GM06990 (cell line): ENCODE measurements around the gene JAM3.

ENCODE experiments used
- DNase-seq: peaks from one replicate; pipeline ENCODE4 v3.0.0-alpha.2; 2011; ENCODE audit not compliant: insufficient read length; ENCODE audit errors: extremely low read depth
- H3K27me3 ChIP-seq: replicated peaks from 2 replicates; pipeline ENCODE4 v1.6.0; 2011; ENCODE audit warnings: low read length; ENCODE audit not compliant: control insufficient read depth, insufficient read depth
- H3K36me3 ChIP-seq: 2 replicates; pipeline ENCODE4 v1.5.1; 2011; ENCODE audit warnings: low read length; ENCODE audit not compliant: control insufficient read depth, insufficient read depth
- H3K4me3 ChIP-seq: replicated peaks from 2 replicates; pipeline ENCODE4 v1.5.1; 2011; ENCODE audit warnings: low read depth, mild to moderate bottlenecking, control low read depth, low read length
- TF ChIP-seq, protein P1 (sequence below): IDR thresholded peaks from 2 replicates; pipeline ENCODE4 v1.5.1; 2011; ENCODE audit warnings: low read length, control low read depth, mild to moderate bottlenecking, inconsistent platforms; ENCODE audit not compliant: insufficient read depth, poor library complexity, severe bottlenecking

The JAM3 gene

DNA sequence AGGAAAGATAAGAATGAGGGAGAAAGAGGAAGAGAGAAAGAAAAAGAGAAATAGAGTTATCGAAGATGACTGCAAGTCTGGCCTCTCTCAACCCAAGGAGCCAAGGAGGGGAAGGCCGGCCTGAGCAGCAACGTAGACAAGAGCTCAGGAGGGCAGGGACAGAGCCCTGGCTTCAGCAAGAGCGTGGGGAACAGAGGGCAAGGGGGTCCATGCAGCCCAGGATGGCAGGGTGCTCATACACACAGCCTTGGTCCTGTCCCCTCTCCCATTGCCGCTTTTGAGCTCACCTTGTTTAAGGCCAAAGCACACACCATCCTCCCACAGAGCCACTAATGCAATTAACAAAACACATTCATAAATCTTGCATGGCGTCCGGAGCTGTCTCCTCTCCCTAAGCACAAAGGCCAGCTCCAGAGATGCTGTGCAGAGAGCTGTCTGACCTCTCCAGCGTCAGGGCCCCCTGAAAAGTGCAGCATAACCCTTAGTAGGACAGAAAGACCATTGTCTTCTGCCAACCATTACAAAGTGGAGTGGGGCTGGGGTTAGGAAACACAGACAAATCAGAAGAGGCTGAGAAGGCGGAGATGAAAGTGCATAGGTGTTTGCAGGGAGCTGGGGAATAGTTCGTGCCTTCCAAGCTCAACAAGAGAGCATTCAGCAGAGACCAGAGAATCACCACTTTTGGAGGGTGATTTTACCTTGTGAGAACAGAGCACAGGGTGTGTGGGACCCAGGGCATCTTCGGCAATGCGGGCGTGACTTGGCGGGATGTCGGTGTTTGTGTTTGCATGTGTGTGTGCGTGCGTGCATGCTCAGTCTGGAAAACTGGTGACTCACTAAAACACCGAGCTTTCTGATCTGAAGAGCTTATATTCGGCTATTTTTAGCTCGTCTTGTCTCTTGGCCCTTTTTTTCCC, 28.2 kb upstream of the JAM3 start:
- no peaks in the 10 kb centered on the region for H3K36me3 ChIP-seq
- TF ChIP-seq, protein P1, sequence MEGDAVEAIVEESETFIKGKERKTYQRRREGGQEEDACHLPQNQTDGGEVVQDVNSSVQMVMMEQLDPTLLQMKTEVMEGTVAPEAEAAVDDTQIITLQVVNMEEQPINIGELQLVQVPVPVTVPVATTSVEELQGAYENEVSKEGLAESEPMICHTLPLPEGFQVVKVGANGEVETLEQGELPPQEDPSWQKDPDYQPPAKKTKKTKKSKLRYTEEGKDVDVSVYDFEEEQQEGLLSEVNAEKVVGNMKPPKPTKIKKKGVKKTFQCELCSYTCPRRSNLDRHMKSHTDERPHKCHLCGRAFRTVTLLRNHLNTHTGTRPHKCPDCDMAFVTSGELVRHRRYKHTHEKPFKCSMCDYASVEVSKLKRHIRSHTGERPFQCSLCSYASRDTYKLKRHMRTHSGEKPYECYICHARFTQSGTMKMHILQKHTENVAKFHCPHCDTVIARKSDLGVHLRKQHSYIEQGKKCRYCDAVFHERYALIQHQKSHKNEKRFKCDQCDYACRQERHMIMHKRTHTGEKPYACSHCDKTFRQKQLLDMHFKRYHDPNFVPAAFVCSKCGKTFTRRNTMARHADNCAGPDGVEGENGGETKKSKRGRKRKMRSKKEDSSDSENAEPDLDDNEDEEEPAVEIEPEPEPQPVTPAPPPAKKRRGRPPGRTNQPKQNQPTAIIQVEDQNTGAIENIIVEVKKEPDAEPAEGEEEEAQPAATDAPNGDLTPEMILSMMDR, result no peak
- no peak overlapping the region for H3K4me3 ChIP-seq
- DNase-seq, result no peak
- peaks cover 1% of the 10 kb centered on the region for H3K27me3 ChIP-seq

- TF ChIP-seq, protein P1, result no peak
- peaks cover 1% of the 10 kb centered on the region for H3K27me3 ChIP-seq
- DNase-seq, result no peak
- no peaks in the 10 kb centered on the region for H3K36me3 ChIP-seq
- no peak overlapping the region for H3K4me3 ChIP-seq
Measured at GRCh38 chr11:134041349-134041748, 27.5 kb upstream of the JAM3 start.

DNA sequence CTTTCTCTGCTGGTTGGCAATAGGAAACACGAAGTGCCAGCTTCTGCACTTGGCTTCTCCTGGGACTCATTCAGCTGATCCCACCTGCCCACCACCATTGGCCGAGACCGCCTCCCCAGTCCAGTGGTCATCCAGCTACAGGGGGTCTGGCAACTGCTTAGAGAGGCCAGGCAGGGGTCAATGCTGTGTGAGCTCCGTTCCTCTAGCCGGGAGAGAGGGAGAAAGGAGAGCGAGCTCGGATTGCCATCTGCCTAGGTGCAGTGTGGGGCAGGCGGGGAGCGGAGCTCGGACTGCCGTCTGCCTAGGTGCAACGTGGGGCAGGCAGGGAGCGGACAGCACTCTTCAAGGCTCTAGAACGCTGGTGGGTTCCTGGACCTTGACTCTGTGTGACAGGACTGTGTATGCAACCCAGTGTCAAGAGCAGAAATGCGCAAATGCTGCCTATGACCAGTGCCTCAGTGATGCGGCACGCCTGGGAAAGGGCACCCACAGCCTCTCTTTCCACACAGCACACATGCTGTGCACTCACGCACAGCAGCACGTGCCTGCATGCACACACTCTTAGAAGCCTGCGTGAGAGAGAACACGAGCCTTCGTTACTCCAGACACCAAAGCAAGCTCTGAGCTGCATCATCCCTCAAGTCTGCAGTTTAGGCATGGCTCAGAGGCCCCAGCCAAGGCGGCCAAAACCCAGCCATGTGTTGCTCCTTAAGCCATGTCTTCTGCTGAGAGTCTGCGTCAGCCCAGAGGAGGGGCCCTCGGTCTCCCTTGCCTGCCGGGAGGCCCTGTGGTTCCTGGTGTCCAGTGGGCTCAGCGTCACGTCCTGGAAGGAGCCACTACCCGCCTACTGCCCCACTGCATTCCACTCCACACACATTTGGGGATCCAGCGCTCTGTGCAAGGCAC, 26.8 kb upstream of the JAM3 start:
- Histone ChIP-seq H3K4me3 (no peak overlapping the region), H3K36me3 (no peaks in the 10 kb centered on the region), H3K27me3 (peaks cover 1% of the 10 kb centered on the region)
- TF ChIP-seq, protein P1, result no peak
- DNase-seq, result no peak

- no peak for DNase-seq
- no peaks in the 10 kb centered on the region for H3K36me3 ChIP-seq
- H3K27me3 ChIP-seq, result peaks cover 1% of the 10 kb centered on the region
- no peak overlapping the region for H3K4me3 ChIP-seq
- TF ChIP-seq, protein P1, result no peak
Measured at GRCh38 chr11:134043821-134044420, 25.0 kb upstream of the JAM3 start.

DNA sequence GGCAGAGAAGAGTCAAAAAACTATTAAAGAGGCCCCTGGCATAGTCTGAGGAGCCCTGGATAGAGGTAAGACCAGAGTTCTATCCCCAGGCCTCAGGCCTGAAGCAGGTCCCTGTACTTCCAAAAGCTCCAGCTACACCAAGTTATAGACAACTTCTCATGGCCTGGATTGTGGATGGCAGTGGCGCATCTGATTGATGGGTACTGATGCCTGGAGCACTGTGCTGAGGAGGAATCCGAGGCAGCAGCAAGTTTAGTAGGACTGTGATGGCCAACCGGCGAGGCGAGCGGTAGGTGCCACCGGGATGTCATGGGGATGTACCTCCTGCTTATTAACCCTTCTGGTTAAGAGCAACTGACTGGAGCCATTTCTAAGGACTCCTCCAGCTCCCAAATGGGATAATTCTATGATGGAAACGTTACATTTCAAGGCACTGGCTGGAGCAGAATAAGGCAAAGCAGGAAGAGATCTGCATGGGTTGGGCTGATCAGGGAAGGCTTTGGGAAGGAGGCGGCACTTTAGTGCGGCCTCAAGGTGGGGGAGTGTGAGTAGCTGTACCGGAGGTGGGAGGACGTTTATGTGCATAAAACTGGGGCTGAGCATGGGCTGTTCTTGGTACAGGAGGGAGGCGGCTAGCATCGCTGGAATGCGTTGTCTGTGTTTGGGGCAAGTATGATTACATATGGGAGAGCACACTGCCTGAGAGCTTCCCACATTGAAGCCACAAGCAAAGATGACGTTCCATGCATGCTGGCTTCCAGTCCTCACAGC, 24.2 kb upstream of the JAM3 start:
- no peaks in the 10 kb centered on the region for H3K36me3 ChIP-seq

More for the DNA sequence above, 24.2 kb upstream of the JAM3 start:
- DNase-seq, result no peak
- TF ChIP-seq, protein P1, result no peak
- H3K27me3 ChIP-seq, result peaks cover 1% of the 10 kb centered on the region
- H3K4me3 ChIP-seq, result no peak overlapping the region
